Measurements from ENCODE around the gene NPAS1.

- TF ChIP-seq POLR2AphosphoS5 (IDR thresholded peaks at IDR 0.05; ENCODE audit: low read depth) (no peak), CTCF (conservative IDR thresholded peaks at IDR 0.05; ENCODE audit: low read depth in 2 of 2) (no peak), EZH2 (IDR thresholded peaks at IDR 0.05; ENCODE audit: low read depth, unreplicated experiment) (no peak), EZH2phosphoT487 (IDR thresholded peaks at IDR 0.05; ENCODE audit: unreplicated experiment) (no peak), REST (IDR thresholded peaks at IDR 0.05; ENCODE audit: unreplicated experiment) (no peak), CREB1 (CRISPR knock-in tag; IDR thresholded peaks at IDR 0.05; ENCODE audit: low read depth) (no peak), ZNF331 (CRISPR knock-in tag; IDR thresholded peaks at IDR 0.05; ENCODE audit: low read depth) (no peak), ETS1 (IDR thresholded peaks at IDR 0.05) (no peak)
Observed at GRCh38 chr19:47075179-47075810, 55.7 kb downstream of the NPAS1 start.

Measured in GM23338 (cell line).